ENCODE measurements around the gene ZNF341. TPM values are rescaled to one million over a fixed set of nuclear protein-coding genes. Genes with fewer than 3 reads are reported as not detected.

The ZNF341 gene
- total and polyA plus RNA-seq, 9 of the 15 experiments (the other 6 are each of a cell fraction or from before 2014, with no cell fraction given), result 0.08 to 2.6 (median 1.0) TPM

- TF ChIP-seq FOXO4 (CRISPR knock-in tag; IDR thresholded peaks at IDR 0.05) (no peak), ZBTB1 (CRISPR knock-in tag; IDR thresholded peaks at IDR 0.05; ENCODE audit: borderline replicate concordance, low read depth) (peak; percentile 19; the same call in 1 of the 2 replicates), NCOA1 (IDR thresholded peaks at IDR 0.05; ENCODE audit: low read depth) (peak; percentile 54; the same call in 1 of the 2 replicates), JUN (IDR thresholded peaks at IDR 0.05; ENCODE audit: borderline replicate concordance, low read depth, low read length) (0 out of 2 replicates have a peak, but pooled peaks have one; percentile 12), JUN (CRISPR knock-in tag; IDR thresholded peaks at IDR 0.05; ENCODE audit: borderline replicate concordance) (no peak), CCNT2 (IDR thresholded peaks at IDR 0.05; ENCODE audit: borderline replicate concordance, extremely low read depth, insufficient read length, low read depth, low read length) (peak; percentile 63), SIX5 (IDR thresholded peaks at IDR 0.05; ENCODE audit: borderline replicate concordance in 1 of 2, insufficient read depth in 1 of 2, low read depth in 1 of 2, low read length in 2 of 2) (no peak), GABPB1 (CRISPR knock-in tag; IDR thresholded peaks at IDR 0.05) (0 out of 2 replicates have a peak, but pooled peaks have one; percentile 43), PHF20 (IDR thresholded peaks at IDR 0.05; ENCODE audit: partially characterized antibody) (no peak), SAFB (IDR thresholded peaks at IDR 0.05; ENCODE audit: borderline replicate concordance, low read depth, low read length) (no peak), MNT (conservative IDR thresholded peaks at IDR 0.05) (peak; percentile 94 to 98), ZSCAN32 (CRISPR knock-in tag; IDR thresholded peaks at IDR 0.05) (no peak), YY1 (IDR thresholded peaks at IDR 0.05; ENCODE audit: borderline replicate concordance in 1 of 3, control insufficient read depth in 1 of 3, extremely low read depth in 1 of 3, insufficient read depth in 3 of 3, insufficient read length in 1 of 3, insufficient replicate concordance in 2 of 3, low read depth in 1 of 3, low read length in 2 of 3) (peak in 2 of 3 experiments; percentile 29 to 54), TEAD2 (tag; IDR thresholded peaks at IDR 0.05) (no peak), NFATC3 (IDR thresholded peaks at IDR 0.05) (no peak), STAT6 (CRISPR knock-in tag; IDR thresholded peaks at IDR 0.05) (no peak), STAG1 (CRISPR knock-in tag; IDR thresholded peaks at IDR 0.05; ENCODE audit: borderline replicate concordance) (no peak), ZNF324 (CRISPR knock-in tag; IDR thresholded peaks at IDR 0.05) (no peak), BHLHE40 (IDR thresholded peaks at IDR 0.05; ENCODE audit: low read length) (peak; percentile 82), CXXC5 (CRISPR knock-in tag; IDR thresholded peaks at IDR 0.05) (peak; percentile 88)
Observed at GRCh38 chr20:33686100-33686983, 45.5 kb upstream of the ZNF341 start, which contains the start of gene E2F1 (continued).

Measured in K562 (cell line).